Cardiac muscle cell (in vitro differentiated cells and primary cell): Measurements from ENCODE around the gene DPYSL3. TPM values are rescaled to one million over a fixed set of nuclear protein-coding genes. Genes with fewer than 3 reads are reported as not detected.

Experiments
- DNase-seq, 2 donors: peaks; one replicate each; pipeline versions ENCODE4 v3.0.0 to v3.0.0-alpha.2; 2010 to 2017; ENCODE audit warnings: low read depth in 1 of 2, low spot score in 1 of 2
- H3K27ac ChIP-seq: fragments of 200-600 bp; sonication (generic); 2 replicates; pipeline ENCODE4 v1.5.1; 2016
- H3K27me3 ChIP-seq: fragments of 200-600 bp; sonication (generic); 2 replicates; pipeline ENCODE4 v1.6.0; 2016; ENCODE audit warnings: control low read depth
- H3K36me3 ChIP-seq: fragments of 200-600 bp; sonication (generic); 2 replicates; pipeline ENCODE4 v1.5.1; 2016; ENCODE audit warnings: control low read depth
- H3K4me1 ChIP-seq: fragments of 200-600 bp; sonication (generic); 2 replicates; pipeline ENCODE4 v1.8.1; 2017; ENCODE audit warnings: low read depth, mild to moderate bottlenecking, mixed run types
- H3K4me3 ChIP-seq: fragments of 200-600 bp; sonication (generic); 2 replicates; pipeline ENCODE4 v1.5.1; 2016; ENCODE audit warnings: mild to moderate bottlenecking
- H3K9me3 ChIP-seq: fragments of 200-600 bp; sonication (generic); 2 replicates; pipeline ENCODE4 v1.5.1; 2017; ENCODE audit warnings: low read depth, mild to moderate bottlenecking, control low read depth
- CTCF ChIP-seq: IDR thresholded peaks from 2 replicates; pipeline ENCODE4 v1.5.1; 2012; ENCODE audit warnings: low read depth, mild to moderate bottlenecking, low read length
- polyA plus RNA-seq: library from polyadenylated mRNA; unstranded; fragments of >200 nt; fragmentation: Nextera tagmentation; extraction: Ambion mirVana; gene quantifications from 2 replicates; pipeline ENCODE4 v1.2.1, GENCODE V29; 2016
- total RNA-seq: library from RNA; depleted of rRNA; stranded (reverse); fragments of >200 nt; gene quantifications from 2 replicates; pipeline ENCODE4 v1.2.3, GENCODE V29; 2016

DPYSL3 gene
- total and polyA plus RNA-seq, 2 experiments from 2014 or later, result 86.3 to 129 TPM

DNA sequence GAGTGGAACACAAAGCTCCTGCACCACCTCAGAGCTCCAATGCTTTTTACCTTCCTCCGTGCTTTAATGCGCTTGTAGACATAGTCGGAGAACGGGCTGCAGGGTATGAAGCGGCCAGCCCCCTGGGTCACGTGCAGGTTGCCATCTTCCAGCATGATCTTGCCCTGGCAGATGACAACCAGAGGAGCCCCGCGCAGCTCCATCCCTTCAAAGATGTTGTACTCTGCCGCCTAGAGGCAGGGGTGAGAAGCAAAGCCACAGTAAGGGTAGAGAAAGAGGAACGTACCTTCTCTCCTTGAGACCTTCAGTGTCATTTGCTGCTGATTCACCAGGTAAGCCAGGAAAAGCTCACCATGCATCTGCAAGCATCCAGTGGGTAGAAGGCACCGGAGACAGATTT lies 112.3 kb downstream of the DPYSL3 start:
- no peaks in the 10 kb centered on the region for H3K27me3 ChIP-seq
- no peaks in the 10 kb centered on the region for H3K9me3 ChIP-seq
- peaks cover 34% of the 10 kb centered on the region for H3K36me3 ChIP-seq
- peak; percentile 3 for TF ChIP-seq CTCF
- no peak overlapping the region for H3K4me3 ChIP-seq
- peaks cover 29% of the 10 kb centered on the region for H3K4me1 ChIP-seq
- DNase-seq, result no peak
- H3K27ac ChIP-seq, result peak overlapping the region; percentile 41

DNA sequence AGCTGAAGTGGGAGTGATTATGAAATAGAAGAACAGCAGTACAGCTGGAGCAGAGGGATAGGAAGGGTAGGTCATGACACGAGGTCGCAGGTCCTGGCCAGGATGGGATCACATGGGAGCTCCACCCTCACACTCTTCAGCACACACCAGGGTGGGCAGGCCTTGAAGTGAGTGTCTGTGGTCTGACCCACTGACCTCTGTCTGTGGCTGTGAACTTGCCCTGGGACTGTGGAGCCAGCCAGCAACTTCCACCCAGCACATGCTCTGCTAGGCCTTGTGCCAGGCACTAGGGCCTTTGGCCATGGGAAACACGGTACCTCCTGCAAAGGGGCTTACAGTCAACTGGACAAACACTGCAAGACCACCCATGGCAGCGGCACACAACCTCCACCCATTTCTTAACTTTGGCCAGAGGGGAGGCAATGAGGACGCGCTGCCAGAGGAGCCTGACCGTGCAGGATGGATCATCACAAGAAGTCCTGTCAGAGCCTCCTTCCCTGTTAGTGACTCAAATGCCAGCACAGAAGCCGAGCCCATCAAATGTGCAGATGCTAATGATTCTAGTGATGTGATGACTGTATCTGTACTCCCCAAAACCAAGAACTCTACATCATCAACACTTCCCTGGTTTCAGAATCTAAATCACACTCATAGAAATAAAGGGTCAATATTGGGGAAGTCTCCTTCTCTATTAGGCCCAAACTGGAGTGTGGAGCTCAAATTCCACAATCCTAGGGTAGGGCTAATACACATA lies 113.6 kb downstream of the DPYSL3 start:
- Histone ChIP-seq H3K36me3 (peaks cover 33% of the 10 kb centered on the region), H3K27ac (no peak overlapping the region)
- no peak for DNase-seq

DNA sequence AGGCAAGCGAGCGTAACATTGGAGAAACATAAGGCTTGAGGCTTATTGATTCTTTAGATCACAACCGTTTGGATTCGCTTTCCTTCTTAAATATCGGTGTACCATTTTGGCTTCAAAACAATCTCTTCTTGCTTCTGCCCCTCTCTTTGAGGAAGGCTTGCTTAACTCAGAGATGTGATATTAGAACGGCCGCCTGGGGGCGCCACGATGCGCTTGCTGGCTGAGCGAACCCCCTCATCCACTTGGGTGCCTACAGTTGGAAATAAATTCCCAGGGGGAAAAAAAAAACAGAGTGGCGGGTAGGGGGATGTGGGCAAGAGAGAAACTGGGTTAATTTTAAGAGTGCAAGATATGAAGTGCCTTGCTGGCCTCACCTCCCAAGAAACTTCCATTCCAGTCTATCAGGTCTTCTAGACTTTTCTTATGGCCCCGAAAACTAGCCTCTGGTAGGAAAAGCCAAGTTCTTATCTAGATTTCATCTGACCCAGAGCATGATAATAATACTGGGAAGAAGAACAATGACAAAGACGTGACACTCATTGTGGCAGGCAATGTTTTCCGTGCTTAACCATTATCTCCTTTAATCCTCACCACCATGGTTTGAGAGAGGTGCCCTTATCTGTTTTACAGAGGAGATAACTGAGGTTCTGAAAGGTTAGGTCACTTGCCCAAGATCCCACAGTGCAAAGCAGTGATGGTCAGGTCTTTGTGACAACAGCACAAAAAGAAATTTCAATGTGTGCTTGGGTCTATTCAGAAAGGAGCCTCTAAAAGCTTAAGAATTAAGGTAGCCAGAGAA lies 115.8 kb downstream of the DPYSL3 start:
- Histone ChIP-seq H3K36me3 (peaks cover 19% of the 10 kb centered on the region), H3K27ac (peak overlapping the region; percentile 58), H3K27me3 (no peaks in the 10 kb centered on the region), H3K4me1 (peaks cover 24% of the 10 kb centered on the region), H3K9me3 (no peaks in the 10 kb centered on the region), H3K4me3 (no peak overlapping the region)
- DNase-seq, result no peak
- TF ChIP-seq CTCF, result peak; percentile 51

More for the DNA sequence above, 113.6 kb downstream of the DPYSL3 start:
- Histone ChIP-seq H3K4me3 (no peak overlapping the region), H3K27me3 (no peaks in the 10 kb centered on the region), H3K4me1 (peaks cover 31% of the 10 kb centered on the region), H3K9me3 (no peaks in the 10 kb centered on the region)
- TF ChIP-seq CTCF, result no peak

GRCh38 chr5:147391781-147392180 lies 118.1 kb downstream of the DPYSL3 start:
- Histone ChIP-seq H3K36me3 (peaks cover 7% of the 10 kb centered on the region), H3K9me3 (no peaks in the 10 kb centered on the region), H3K4me1 (peaks cover 32% of the 10 kb centered on the region), H3K27me3 (no peaks in the 10 kb centered on the region), H3K27ac (no peak overlapping the region), H3K4me3 (no peak overlapping the region)
- DNase-seq, result peak; percentile 67 to 87
- peak; percentile 76 for TF ChIP-seq CTCF

GRCh38 chr5:147390654-147391225 lies 119.1 kb downstream of the DPYSL3 start:
- Histone ChIP-seq H3K4me1 (peaks cover 32% of the 10 kb centered on the region), H3K9me3 (no peaks in the 10 kb centered on the region), H3K27me3 (no peaks in the 10 kb centered on the region), H3K36me3 (peaks cover 4% of the 10 kb centered on the region), H3K27ac (no peak overlapping the region), H3K4me3 (no peak overlapping the region)
- TF ChIP-seq CTCF, result no peak
- no peak for DNase-seq
